GM12891 (cell line): ENCODE measurements around the gene PAQR7.

Source experiments
- POLR2A ChIP-seq: IDR thresholded peaks from 2 replicates; pipeline ENCODE4 v1.6.1; 2011; ENCODE audit warnings: low read depth, low read length, control low read depth
- SPI1 ChIP-seq: IDR thresholded peaks from 2 replicates; pipeline ENCODE4 v1.6.1; 2011; ENCODE audit warnings: low read depth, low read length, control low read depth

- TF ChIP-seq POLR2A (no peak), SPI1 (no peak)
Measured at GRCh38 chr1:25833158-25833557, 42.4 kb downstream of the PAQR7 start.
